Hepatocyte (in vitro differentiated cells): ENCODE results near the gene NKAIN2.

Experiments used
- CTCF ChIP-seq: fragments of 200-600 bp; sonication (generic); IDR thresholded peaks from 2 replicates; pipeline ENCODE4 v1.5.1; 2016; ENCODE audit warnings: antibody characterized with exemption, mild to moderate bottlenecking; ENCODE audit not compliant: poor library complexity
- EZH2phosphoT487 ChIP-seq: fragments of 200-600 bp; sonication (generic); IDR thresholded peaks from one replicate; pipeline ENCODE4 v1.6.1; 2018; ENCODE audit warnings: antibody characterized with exemption, mild to moderate bottlenecking, low read depth, moderate library complexity; ENCODE audit not compliant: unreplicated experiment, severe bottlenecking

- TF ChIP-seq EZH2phosphoT487 (no peak), CTCF (no peak)
Measured at GRCh38 chr6:123972600-123973294, 169.1 kb downstream of the NKAIN2 start.
